ENCODE measurements around the gene SAMD11.

GRCh38 chr1:918843-919242 lies 4.9 kb upstream of the SAMD11 start:
- TF ChIP-seq CTCF (conservative IDR thresholded peaks at IDR 0.05): no peak
- no peak for TF ChIP-seq ZFX (IDR thresholded peaks at IDR 0.05)

Measured in C4-2B (cell line).